GM18526 (cell line): ENCODE measurements around the gene TRIM29.

ENCODE experiments used
- POLR2A ChIP-seq: IDR thresholded peaks from 3 replicates; pipeline ENCODE4 v1.6.1; 2011; ENCODE audit not compliant: insufficient read length; ENCODE audit errors: extremely low read depth

The TRIM29 gene

GRCh38 chr11:120121914-120122473 lies 15.9 kb downstream of the TRIM29 start:
- TF ChIP-seq POLR2A: no peak

- no peak for TF ChIP-seq POLR2A
Measured at GRCh38 chr11:120121336-120121735, 16.6 kb downstream of the TRIM29 start.

GRCh38 chr11:120120805-120121335 lies 17.0 kb downstream of the TRIM29 start:
- no peak for TF ChIP-seq POLR2A

GRCh38 chr11:120119121-120119520 lies 18.8 kb downstream of the TRIM29 start:
- TF ChIP-seq POLR2A: no peak

- TF ChIP-seq POLR2A: no peak
Measured at GRCh38 chr11:120117991-120118390, 19.9 kb downstream of the TRIM29 start.

GRCh38 chr11:120116966-120117365 lies 20.9 kb downstream of the TRIM29 start:
- TF ChIP-seq POLR2A: no peak

GRCh38 chr11:120115272-120116000 lies 22.5 kb downstream of the TRIM29 start:
- no peak for TF ChIP-seq POLR2A

GRCh38 chr11:120112174-120112796 lies 25.6 kb downstream of the TRIM29 start:
- no peak for TF ChIP-seq POLR2A

GRCh38 chr11:120109531-120109930 lies 28.4 kb downstream of the TRIM29 start:
- TF ChIP-seq POLR2A: no peak

- no peak for TF ChIP-seq POLR2A
Measured at GRCh38 chr11:120108785-120109168, 29.1 kb downstream of the TRIM29 start.

- no peak for TF ChIP-seq POLR2A
Measured at GRCh38 chr11:120108154-120108784, 29.6 kb downstream of the TRIM29 start.

- TF ChIP-seq POLR2A: no peak
Measured at GRCh38 chr11:120107692-120108091, 30.2 kb downstream of the TRIM29 start.

GRCh38 chr11:120106354-120107150 lies 31.4 kb downstream of the TRIM29 start:
- TF ChIP-seq POLR2A: no peak

- no peak for TF ChIP-seq POLR2A
Measured at GRCh38 chr11:120105576-120105975, 32.3 kb downstream of the TRIM29 start.

GRCh38 chr11:120104041-120104565 lies 33.8 kb downstream of the TRIM29 start:
- no peak for TF ChIP-seq POLR2A
